BE2C (cell line): ENCODE data around the gene AP3S1.

Experiments used
- DNase-seq: peaks from one replicate; pipeline ENCODE4 v3.0.0-alpha.2; 2020
- H3K27me3 ChIP-seq: fragments of 250-450 bp; sonication (Bioruptor Pico); 2 replicates; pipeline ENCODE4 v1.5.1; 2020; ENCODE audit warnings: mild to moderate bottlenecking
- H3K36me3 ChIP-seq: fragments of 250-450 bp; sonication (Bioruptor Pico); 2 replicates; pipeline ENCODE4 v1.5.1; 2020; ENCODE audit warnings: mild to moderate bottlenecking
- H3K4me1 ChIP-seq: fragments of 250-450 bp; sonication (Bioruptor Pico); 2 replicates; pipeline ENCODE4 v1.5.1; 2020
- H3K4me3 ChIP-seq: 2 replicates; pipeline ENCODE4 v1.5.1; 2011; ENCODE audit warnings: low read depth, low read length
- H3K9me3 ChIP-seq: fragments of 250-450 bp; sonication (Bioruptor Pico); 2 replicates; pipeline ENCODE4 v1.5.1; 2020
- TF ChIP-seq, protein P1 (sequence below): IDR thresholded peaks from 2 replicates; pipeline ENCODE4 v1.5.1; 2012; ENCODE audit warnings: mild to moderate bottlenecking, low read depth, low read length

Gene AP3S1

DNA sequence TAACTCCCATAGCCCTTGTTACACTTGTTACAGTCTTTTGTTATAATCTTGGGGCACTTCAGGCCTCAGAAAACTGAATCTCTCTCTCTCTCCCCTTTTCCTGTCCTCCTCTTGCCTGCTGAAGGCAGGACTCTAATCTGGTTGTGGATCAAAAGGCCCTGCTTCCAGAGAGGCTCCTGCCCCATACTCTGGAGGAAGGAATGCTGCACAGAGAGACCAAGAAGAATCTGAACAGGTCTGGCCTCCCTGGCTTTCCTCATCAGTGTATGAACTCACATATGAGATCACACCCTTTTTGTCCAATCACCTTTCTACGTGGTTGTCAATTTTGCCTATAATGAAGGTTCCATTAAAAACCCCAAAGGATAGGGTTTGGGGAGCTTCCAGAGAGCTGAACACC is 94.3 kb downstream of the AP3S1 start:
- Histone ChIP-seq H3K36me3 (no peaks in the 10 kb centered on the region), H3K4me1 (no peaks in the 10 kb centered on the region), H3K9me3 (no peaks in the 10 kb centered on the region), H3K4me3 (no peak overlapping the region), H3K27me3 (no peaks in the 10 kb centered on the region)
- TF ChIP-seq, protein P1, sequence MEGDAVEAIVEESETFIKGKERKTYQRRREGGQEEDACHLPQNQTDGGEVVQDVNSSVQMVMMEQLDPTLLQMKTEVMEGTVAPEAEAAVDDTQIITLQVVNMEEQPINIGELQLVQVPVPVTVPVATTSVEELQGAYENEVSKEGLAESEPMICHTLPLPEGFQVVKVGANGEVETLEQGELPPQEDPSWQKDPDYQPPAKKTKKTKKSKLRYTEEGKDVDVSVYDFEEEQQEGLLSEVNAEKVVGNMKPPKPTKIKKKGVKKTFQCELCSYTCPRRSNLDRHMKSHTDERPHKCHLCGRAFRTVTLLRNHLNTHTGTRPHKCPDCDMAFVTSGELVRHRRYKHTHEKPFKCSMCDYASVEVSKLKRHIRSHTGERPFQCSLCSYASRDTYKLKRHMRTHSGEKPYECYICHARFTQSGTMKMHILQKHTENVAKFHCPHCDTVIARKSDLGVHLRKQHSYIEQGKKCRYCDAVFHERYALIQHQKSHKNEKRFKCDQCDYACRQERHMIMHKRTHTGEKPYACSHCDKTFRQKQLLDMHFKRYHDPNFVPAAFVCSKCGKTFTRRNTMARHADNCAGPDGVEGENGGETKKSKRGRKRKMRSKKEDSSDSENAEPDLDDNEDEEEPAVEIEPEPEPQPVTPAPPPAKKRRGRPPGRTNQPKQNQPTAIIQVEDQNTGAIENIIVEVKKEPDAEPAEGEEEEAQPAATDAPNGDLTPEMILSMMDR, result no peak
- DNase-seq, result no peak

DNA sequence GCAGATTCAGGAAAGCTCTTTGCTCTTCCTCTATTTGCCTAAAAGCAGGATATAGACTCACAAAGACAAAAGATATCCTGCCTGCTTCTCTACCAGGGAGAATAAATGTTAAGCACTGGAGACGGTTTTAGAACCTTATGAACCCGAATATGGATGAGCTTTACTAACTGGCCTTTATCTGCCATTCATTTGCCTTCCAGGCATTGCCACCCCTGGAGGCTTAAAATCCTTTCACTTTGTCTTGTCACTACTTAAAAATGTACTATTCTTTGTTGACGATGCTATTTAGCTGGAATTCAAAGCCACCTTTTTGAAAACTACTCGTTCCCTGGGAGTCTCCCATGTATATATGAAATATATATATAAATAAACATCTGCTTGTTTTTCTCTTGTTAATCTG is 97.3 kb downstream of the AP3S1 start:
- no peak overlapping the region for H3K4me3 ChIP-seq
- H3K9me3 ChIP-seq, result no peaks in the 10 kb centered on the region
- no peaks in the 10 kb centered on the region for H3K36me3 ChIP-seq
- TF ChIP-seq, protein P1, result no peak
- H3K4me1 ChIP-seq, result no peaks in the 10 kb centered on the region
- DNase-seq, result no peak
- no peaks in the 10 kb centered on the region for H3K27me3 ChIP-seq

DNA sequence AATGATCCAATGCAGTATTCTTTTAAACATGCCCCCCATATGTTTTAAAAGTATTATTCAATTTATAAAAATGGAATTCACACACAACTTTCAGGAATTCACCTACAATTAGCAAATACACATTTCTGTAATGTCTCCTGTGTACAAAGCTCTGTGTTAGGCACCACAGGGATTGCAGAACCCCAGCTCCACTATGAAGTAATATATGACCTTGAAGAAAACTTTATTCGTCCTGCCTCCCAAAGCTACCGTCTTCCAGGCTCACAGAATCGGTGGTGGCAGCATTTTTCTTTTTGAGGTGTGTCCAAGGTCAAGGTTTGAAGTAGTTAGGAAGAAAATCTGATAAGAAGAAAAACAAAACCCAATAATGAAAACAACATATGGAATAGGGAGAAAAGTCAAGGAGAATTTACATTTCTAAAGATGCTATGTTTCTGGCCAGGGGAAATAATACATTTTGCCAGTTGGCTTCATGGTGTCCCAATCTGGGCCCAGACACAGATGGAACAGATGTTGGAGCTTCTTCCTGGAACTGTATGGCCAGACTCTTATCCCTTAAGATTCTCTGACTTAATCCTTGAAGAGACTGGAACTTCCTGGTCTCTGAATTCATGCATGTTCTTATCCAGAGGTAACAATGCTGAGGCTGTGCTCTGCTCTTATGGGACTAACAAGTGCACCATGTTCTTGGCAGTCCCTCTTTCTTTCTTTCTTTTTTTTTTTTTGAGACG is 98.5 kb downstream of the AP3S1 start:
- Histone ChIP-seq H3K4me1 (no peaks in the 10 kb centered on the region), H3K4me3 (no peak overlapping the region), H3K36me3 (no peaks in the 10 kb centered on the region), H3K9me3 (no peaks in the 10 kb centered on the region), H3K27me3 (no peaks in the 10 kb centered on the region)
- TF ChIP-seq, protein P1, result no peak
- DNase-seq, result no peak

DNA sequence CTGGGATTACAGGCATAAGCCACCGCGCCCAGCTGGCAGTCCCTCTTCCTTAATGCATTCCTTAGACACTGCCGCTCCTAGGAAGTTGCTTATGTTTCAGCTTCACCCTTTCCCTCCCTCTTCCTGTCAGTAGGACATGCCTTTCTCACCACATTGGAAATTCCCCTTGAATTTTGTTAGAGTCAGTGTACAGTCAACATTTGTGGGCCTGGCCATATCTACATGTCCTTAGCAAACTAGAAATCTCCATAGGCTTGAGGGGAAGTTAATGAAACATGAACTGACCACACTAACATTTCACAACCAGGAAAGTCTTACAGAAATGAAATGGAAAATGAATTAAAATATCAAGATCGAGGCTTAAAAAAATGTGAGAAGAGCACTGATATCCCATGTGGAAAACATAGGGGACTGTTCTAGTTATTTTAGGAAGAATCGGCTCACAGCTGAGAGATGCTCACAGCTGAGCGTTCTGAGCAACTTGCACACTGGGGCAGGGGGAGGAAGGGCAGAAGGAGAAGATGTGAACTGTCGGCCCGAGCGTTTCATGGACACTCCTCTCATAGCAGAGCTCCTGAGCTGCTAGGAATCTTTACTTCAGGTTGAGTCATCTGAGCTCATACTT is 99.4 kb downstream of the AP3S1 start:
- no peak overlapping the region for H3K4me3 ChIP-seq
- no peaks in the 10 kb centered on the region for H3K36me3 ChIP-seq
- no peak for DNase-seq
- H3K27me3 ChIP-seq, result no peaks in the 10 kb centered on the region
- H3K9me3 ChIP-seq, result no peaks in the 10 kb centered on the region
- H3K4me1 ChIP-seq, result no peaks in the 10 kb centered on the region
- TF ChIP-seq, protein P1, result no peak

DNA sequence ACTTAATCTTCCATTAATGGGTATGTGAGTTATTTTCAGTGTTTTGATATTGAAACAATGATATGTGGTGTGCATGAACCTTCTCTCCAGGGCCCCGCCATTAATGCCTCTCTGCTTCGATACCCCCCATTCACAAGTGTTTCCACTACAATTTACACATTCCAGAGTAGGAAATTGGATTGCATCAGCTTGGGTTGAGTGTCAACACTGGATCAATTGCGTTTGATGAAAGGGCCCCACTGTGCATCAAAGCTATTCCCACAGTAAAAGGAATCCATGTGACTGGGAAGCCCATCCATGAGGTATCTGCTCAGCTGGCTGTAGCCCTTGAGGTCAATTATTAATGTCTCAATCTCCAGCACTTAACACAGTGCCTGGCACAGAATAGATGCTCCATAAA is 102.8 kb downstream of the AP3S1 start:
- no peaks in the 10 kb centered on the region for H3K4me1 ChIP-seq
- DNase-seq, result no peak
- H3K9me3 ChIP-seq, result no peaks in the 10 kb centered on the region
- H3K27me3 ChIP-seq, result no peaks in the 10 kb centered on the region
- H3K36me3 ChIP-seq, result no peaks in the 10 kb centered on the region
- no peak overlapping the region for H3K4me3 ChIP-seq
- TF ChIP-seq, protein P1, result no peak

DNA sequence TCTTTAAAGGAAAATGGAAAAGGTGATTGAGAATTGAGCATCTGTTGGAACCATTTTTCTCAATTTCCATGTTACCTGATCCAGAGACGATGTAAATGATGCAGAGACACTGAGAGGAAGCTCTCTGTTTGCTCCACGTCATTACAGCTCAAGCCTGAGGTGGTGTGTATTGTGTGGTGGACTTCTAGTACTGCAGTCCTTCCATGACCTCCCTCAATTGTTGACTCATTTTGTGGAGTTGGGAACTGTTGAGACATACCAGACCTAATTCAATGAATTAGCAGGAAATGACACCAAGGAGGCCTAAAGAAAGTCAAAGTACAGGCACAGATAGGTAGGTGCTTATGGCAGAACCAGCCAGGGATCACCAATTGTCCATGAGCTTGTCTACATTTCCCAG is 104.9 kb downstream of the AP3S1 start:
- DNase-seq, result no peak
- Histone ChIP-seq H3K9me3 (no peaks in the 10 kb centered on the region), H3K27me3 (no peaks in the 10 kb centered on the region; the same call in 1 of the 2 replicates), H3K36me3 (no peaks in the 10 kb centered on the region), H3K4me1 (no peaks in the 10 kb centered on the region), H3K4me3 (no peak overlapping the region)
- TF ChIP-seq, protein P1, result no peak
